GM12892 (cell line): ENCODE results near the gene C10orf67.

Experiments
- POLR2A ChIP-seq: IDR thresholded peaks from 2 replicates; pipeline ENCODE4 v1.6.1; 2011; ENCODE audit warnings: low read depth, low read length, control low read depth
- TAF1 ChIP-seq: IDR thresholded peaks from 2 replicates; pipeline ENCODE4 v1.6.1; 2011; ENCODE audit warnings: low read depth, mild to moderate bottlenecking, control low read depth, low read length, borderline replicate concordance

- TF ChIP-seq POLR2A (no peak), TAF1 (no peak)
Observed at GRCh38 chr10:23258516-23258915, 86.1 kb downstream of the C10orf67 start.
